ENCODE data around the gene TPPP.
A peak's percentile ranks its signal among the peaks of the same experiment; 100 is the strongest.

Gene TPPP

GRCh38 chr5:670396-671270 is 22.5 kb downstream of the TPPP start:
- Histone ChIP-seq H3K4me1 (peaks cover 21% of the 10 kb centered on the region), H3K9me3 (no peaks in the 10 kb centered on the region), H3K4me3 (ENCODE audit: low read depth, low read length) (no peak overlapping the region), H3K36me3 (peaks cover 10% of the 10 kb centered on the region; the same call in 1 of the 2 replicates), H3K27me3 (peaks cover 8% of the 10 kb centered on the region; the same call in 1 of the 2 replicates)
- TF ChIP-seq CTCF (IDR thresholded peaks at IDR 0.05; ENCODE audit: low read depth, low read length) = no peak
- peak; percentile 19 for DNase-seq

- TF ChIP-seq CTCF (IDR thresholded peaks at IDR 0.05; ENCODE audit: low read depth, low read length) = no peak
- Histone ChIP-seq H3K36me3 (peaks cover 14% of the 10 kb centered on the region), H3K4me3 (ENCODE audit: low read depth, low read length) (no peak overlapping the region), H3K27me3 (peaks cover 8% of the 10 kb centered on the region; the same call in 1 of the 2 replicates), H3K4me1 (peaks cover 21% of the 10 kb centered on the region), H3K9me3 (no peaks in the 10 kb centered on the region)
- DNase-seq = peak; percentile 23
Measured at GRCh38 chr5:669842-670395, 23.2 kb downstream of the TPPP start.

DNA sequence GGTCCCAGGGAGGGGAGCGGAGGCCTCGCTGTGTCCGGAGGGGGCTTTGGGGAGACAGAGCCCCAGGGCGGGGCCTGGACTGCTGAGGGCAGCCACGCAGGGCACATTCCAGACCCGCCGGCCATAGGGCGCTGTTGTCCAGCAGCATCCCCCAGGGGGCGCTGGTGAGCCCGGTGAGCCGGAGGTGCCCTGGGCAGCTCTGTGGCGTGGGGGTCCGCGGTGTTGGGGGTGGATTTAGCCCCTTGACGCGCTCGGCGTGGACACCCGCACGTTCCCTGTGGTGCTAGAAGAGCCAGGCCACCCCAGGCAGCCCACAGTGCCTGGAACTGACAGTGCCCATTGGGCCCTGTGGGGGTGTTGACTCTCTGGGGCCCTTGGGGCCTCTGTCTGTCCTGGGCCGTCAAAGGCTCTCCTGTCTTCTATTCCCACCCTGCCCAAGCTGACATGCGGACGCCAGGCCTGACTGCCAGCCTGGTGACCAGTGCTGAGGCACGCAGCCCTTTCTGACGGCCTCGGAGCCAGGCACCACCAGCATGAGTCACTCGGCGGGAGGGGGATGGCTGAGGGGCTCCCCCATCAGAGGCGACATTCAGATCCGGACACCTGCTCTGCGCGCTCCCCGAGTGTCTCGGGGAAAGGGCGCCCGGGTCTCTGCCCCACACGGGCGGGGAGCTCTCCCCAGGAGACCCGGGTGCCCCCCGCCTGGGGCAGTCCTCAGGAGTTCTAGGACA is 23.9 kb downstream of the TPPP start:
- H3K27me3 ChIP-seq = peaks cover 8% of the 10 kb centered on the region; the same call in 1 of the 2 replicates
- DNase-seq = peak; percentile 59
- H3K9me3 ChIP-seq = no peaks in the 10 kb centered on the region
- TF ChIP-seq CTCF (IDR thresholded peaks at IDR 0.05; ENCODE audit: low read depth, low read length) = peak; percentile 67
- peaks cover 14% of the 10 kb centered on the region for H3K36me3 ChIP-seq
- peaks cover 21% of the 10 kb centered on the region for H3K4me1 ChIP-seq
- no peak overlapping the region for H3K4me3 ChIP-seq (ENCODE audit: low read depth, low read length)

DNA sequence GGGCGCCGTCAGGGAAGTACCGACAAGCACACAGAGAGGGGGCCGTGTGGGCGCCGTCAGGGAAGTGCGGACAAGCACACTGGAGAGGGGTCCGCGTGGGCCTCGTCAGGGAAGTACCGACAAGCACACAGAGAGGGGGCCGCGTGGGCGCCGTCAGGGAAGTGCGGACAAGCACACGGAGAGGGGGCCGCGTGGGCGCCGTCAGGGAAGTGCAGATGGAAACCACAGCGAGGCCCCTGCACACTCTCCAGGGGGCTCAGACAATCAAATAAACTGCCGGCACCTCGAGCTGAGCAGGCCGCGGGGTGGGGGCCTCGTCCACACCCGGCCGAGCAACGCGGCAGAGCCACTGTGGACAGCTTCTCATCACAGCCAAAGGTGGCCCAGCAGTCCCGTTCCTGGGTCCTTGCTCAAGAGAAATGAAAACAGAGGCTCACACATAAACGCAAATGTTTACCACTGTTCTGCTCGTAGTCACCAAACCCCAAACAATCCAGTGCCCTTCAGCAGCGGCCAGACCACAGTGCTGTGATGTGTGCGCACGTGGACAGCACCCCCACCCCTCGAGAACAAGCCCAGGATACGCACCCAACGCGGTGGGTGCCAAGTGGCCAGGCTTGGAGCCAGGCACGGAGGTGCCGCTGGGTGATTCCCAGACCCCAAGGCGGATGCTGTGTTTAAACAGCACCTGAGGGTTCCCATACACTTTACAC is 24.7 kb downstream of the TPPP start:
- TF ChIP-seq CTCF (IDR thresholded peaks at IDR 0.05; ENCODE audit: low read depth, low read length) = no peak
- H3K27me3 ChIP-seq = peaks cover 8% of the 10 kb centered on the region; the same call in 1 of the 2 replicates
- DNase-seq = peak; percentile 6
- peaks cover 14% of the 10 kb centered on the region for H3K36me3 ChIP-seq
- H3K4me3 ChIP-seq (ENCODE audit: low read depth, low read length) = no peak overlapping the region
- no peaks in the 10 kb centered on the region for H3K9me3 ChIP-seq
- H3K4me1 ChIP-seq = peaks cover 21% of the 10 kb centered on the region

- peaks cover 2% of the 10 kb centered on the region; the same call in 1 of the 2 replicates for H3K27me3 ChIP-seq
- peaks cover 20% of the 10 kb centered on the region for H3K36me3 ChIP-seq
- H3K9me3 ChIP-seq = no peaks in the 10 kb centered on the region
- H3K4me1 ChIP-seq = peaks cover 7% of the 10 kb centered on the region
- TF ChIP-seq CTCF (IDR thresholded peaks at IDR 0.05; ENCODE audit: low read depth, low read length) = no peak
- DNase-seq = no peak
- H3K4me3 ChIP-seq (ENCODE audit: low read depth, low read length) = no peak overlapping the region
Measured at GRCh38 chr5:666816-667498, 26.2 kb downstream of the TPPP start.

Measured in BE2C (cell line).